GM12875 (cell line): ENCODE measurements around the gene PARVB.

Experiments
- H3K4me3 ChIP-seq: one replicate; pipeline ENCODE4 v1.5.1; 2011; ENCODE audit warnings: low read depth, low read length, control low read depth
- CTCF ChIP-seq: IDR thresholded peaks from 2 replicates; pipeline ENCODE4 v1.5.1; 2011; ENCODE audit warnings: low read depth, mild to moderate bottlenecking, control low read depth, inconsistent platforms, low read length, moderate library complexity, borderline replicate concordance; ENCODE audit not compliant: insufficient read depth

Gene PARVB

GRCh38 chr22:44207173-44207980 lies 183.3 kb downstream of the PARVB start:
- no peak overlapping the region for H3K4me3 ChIP-seq
- no peak for TF ChIP-seq CTCF

- no peak for TF ChIP-seq CTCF
- no peak overlapping the region for H3K4me3 ChIP-seq
Measured at GRCh38 chr22:44207981-44208317, 183.8 kb downstream of the PARVB start.

GRCh38 chr22:44209343-44209742 lies 185.2 kb downstream of the PARVB start:
- H3K4me3 ChIP-seq: no peak overlapping the region
- TF ChIP-seq CTCF: no peak

GRCh38 chr22:44210722-44211121 lies 186.6 kb downstream of the PARVB start:
- no peak for TF ChIP-seq CTCF
- no peak overlapping the region for H3K4me3 ChIP-seq

- no peak for TF ChIP-seq CTCF
- no peak overlapping the region for H3K4me3 ChIP-seq
Measured at GRCh38 chr22:44211256-44211945, 187.3 kb downstream of the PARVB start.

- H3K4me3 ChIP-seq: no peak overlapping the region
Measured at GRCh38 chr22:44211946-44212930, 188.1 kb downstream of the PARVB start.

More at GRCh38 chr22:44211946-44212930, 188.1 kb downstream of the PARVB start:
- no peak for TF ChIP-seq CTCF
